A172 (cell line): Measurements from ENCODE around the gene MRTO4. TPM values are rescaled to one million over a fixed set of nuclear protein-coding genes. Genes with fewer than 3 reads are reported as not detected.
"Not testable (repeated sequence)": the region's sequence is repeated elsewhere in the genome, so short reads cannot be mapped to it uniquely, and the experiment has no call there.

Experiments
- DNase-seq: peaks from one replicate; pipeline ENCODE4 v3.0.0-alpha.2; 2015; ENCODE audit warnings: low spot score
- total RNA-seq: library from RNA; depleted of rRNA; stranded (reverse); fragments of >200 nt; shearing (Covaris generic); gene quantifications from 2 replicates; pipeline ENCODE4 v1.2.3, GENCODE V29; 2014

The MRTO4 gene
- total RNA-seq, 1 experiment from 2014 or later: 51.9 TPM

GRCh38 chr1:19222979-19223824, 28.4 kb upstream of the MRTO4 start:
- DNase-seq: peak; percentile 37

GRCh38 chr1:19229229-19229628, 22.4 kb upstream of the MRTO4 start:
- no peak for DNase-seq

GRCh38 chr1:19229828-19230325, 21.7 kb upstream of the MRTO4 start:
- DNase-seq: no peak

GRCh38 chr1:19231736-19232523, 19.7 kb upstream of the MRTO4 start:
- not testable (repeated sequence) for DNase-seq

GRCh38 chr1:19232524-19232846, 19.1 kb upstream of the MRTO4 start:
- DNase-seq: no peak

- no peak for DNase-seq
Observed at GRCh38 chr1:19234224-19234623, 17.4 kb upstream of the MRTO4 start.

GRCh38 chr1:19239876-19240275, 11.7 kb upstream of the MRTO4 start:
- DNase-seq: no peak

- peak; percentile 46 for DNase-seq
Observed at GRCh38 chr1:19240673-19241538, 10.7 kb upstream of the MRTO4 start.

- no peak for DNase-seq
Observed at GRCh38 chr1:19250629-19251304, 838 bp upstream of the MRTO4 start.

- DNase-seq: no peak
Observed at GRCh38 chr1:19254416-19254815, 2.8 kb downstream of the MRTO4 start.

GRCh38 chr1:19255288-19255687, 3.7 kb downstream of the MRTO4 start:
- DNase-seq: no peak

- not testable (repeated sequence) for DNase-seq
Observed at GRCh38 chr1:19256301-19256700, 4.7 kb downstream of the MRTO4 start.

- peak; percentile 1 for DNase-seq
Observed at GRCh38 chr1:19257178-19257914, 5.7 kb downstream of the MRTO4 start.

GRCh38 chr1:19258353-19258752, 6.7 kb downstream of the MRTO4 start:
- no peak for DNase-seq

- peak; percentile 2 for DNase-seq
Observed at GRCh38 chr1:19260211-19261138, 8.9 kb downstream of the MRTO4 start.

- no peak for DNase-seq
Observed at GRCh38 chr1:19262047-19262446, 10.4 kb downstream of the MRTO4 start.

GRCh38 chr1:19262744-19263143, 11.1 kb downstream of the MRTO4 start:
- no peak for DNase-seq

GRCh38 chr1:19268445-19268844, 16.8 kb downstream of the MRTO4 start:
- DNase-seq: no peak
